Measurements from ENCODE around the gene FBXL16. TPM values are rescaled to one million over a fixed set of nuclear protein-coding genes. Genes with fewer than 3 reads are reported as not detected.

FBXL16 gene
- total and polyA plus RNA-seq, 2 of the 13 experiments (the other 11 are each of a cell fraction or from before 2014, with no cell fraction given): 0.22 to 2.0 TPM

- TF ChIP-seq ZNF646 (CRISPR knock-in tag; IDR thresholded peaks at IDR 0.05) (no peak), TERF1 (CRISPR knock-in tag; IDR thresholded peaks at IDR 0.05) (no peak), ZNF549 (CRISPR knock-in tag; IDR thresholded peaks at IDR 0.05) (peak; percentile 61; the same call in 1 of the 2 replicates), SP140L (CRISPR knock-in tag; IDR thresholded peaks at IDR 0.05; ENCODE audit: borderline replicate concordance) (no peak), ZNF205 (CRISPR knock-in tag; IDR thresholded peaks at IDR 0.05) (no peak), RARG (CRISPR knock-in tag; IDR thresholded peaks at IDR 0.05; ENCODE audit: low read depth) (no peak), ZNF607 (CRISPR knock-in tag; IDR thresholded peaks at IDR 0.05; ENCODE audit: borderline replicate concordance) (peak; percentile 85), ZNF383 (CRISPR knock-in tag; IDR thresholded peaks at IDR 0.05; ENCODE audit: borderline replicate concordance) (no peak), ZNF343 (CRISPR knock-in tag; IDR thresholded peaks at IDR 0.05) (peak; percentile 87; the same call in 1 of the 2 replicates), ZNF234 (CRISPR knock-in tag; conservative IDR thresholded peaks at IDR 0.05) (no peak), PREB (CRISPR knock-in tag; IDR thresholded peaks at IDR 0.05) (peak; percentile 54; the same call in 1 of the 2 replicates), UBTF (CRISPR knock-in tag; IDR thresholded peaks at IDR 0.05) (peak; percentile 87), BORCS8-MEF2B (CRISPR knock-in tag; IDR thresholded peaks at IDR 0.05) (peak; percentile 93), ZNF883 (CRISPR knock-in tag; IDR thresholded peaks at IDR 0.05; ENCODE audit: not compliant biosample characterization) (peak; percentile 53), BCL6 (CRISPR knock-in tag; IDR thresholded peaks at IDR 0.05) (peak; percentile 41; the same call in 1 of the 2 replicates), ZNF569 (CRISPR knock-in tag; IDR thresholded peaks at IDR 0.05; ENCODE audit: borderline replicate concordance) (peak; percentile 87; the same call in 1 of the 2 replicates), ZNF224 (CRISPR knock-in tag; IDR thresholded peaks at IDR 0.05) (peak; percentile 95; the same call in 1 of the 2 replicates)
Measured at GRCh38 chr16:648781-649589, 56.6 kb downstream of the FBXL16 start, which contains the start of gene WDR90 (continued).
